GM10847 (cell line): ENCODE results near the gene INF2.

Experiments used
- POLR2A ChIP-seq: IDR thresholded peaks from 2 replicates; pipeline ENCODE4 v1.6.1; 2011; ENCODE audit not compliant: insufficient read length; ENCODE audit errors: extremely low read depth

INF2 gene

GRCh38 chr14:104730487-104730886, 41.1 kb downstream of the INF2 start:
- TF ChIP-seq POLR2A = no peak

DNA sequence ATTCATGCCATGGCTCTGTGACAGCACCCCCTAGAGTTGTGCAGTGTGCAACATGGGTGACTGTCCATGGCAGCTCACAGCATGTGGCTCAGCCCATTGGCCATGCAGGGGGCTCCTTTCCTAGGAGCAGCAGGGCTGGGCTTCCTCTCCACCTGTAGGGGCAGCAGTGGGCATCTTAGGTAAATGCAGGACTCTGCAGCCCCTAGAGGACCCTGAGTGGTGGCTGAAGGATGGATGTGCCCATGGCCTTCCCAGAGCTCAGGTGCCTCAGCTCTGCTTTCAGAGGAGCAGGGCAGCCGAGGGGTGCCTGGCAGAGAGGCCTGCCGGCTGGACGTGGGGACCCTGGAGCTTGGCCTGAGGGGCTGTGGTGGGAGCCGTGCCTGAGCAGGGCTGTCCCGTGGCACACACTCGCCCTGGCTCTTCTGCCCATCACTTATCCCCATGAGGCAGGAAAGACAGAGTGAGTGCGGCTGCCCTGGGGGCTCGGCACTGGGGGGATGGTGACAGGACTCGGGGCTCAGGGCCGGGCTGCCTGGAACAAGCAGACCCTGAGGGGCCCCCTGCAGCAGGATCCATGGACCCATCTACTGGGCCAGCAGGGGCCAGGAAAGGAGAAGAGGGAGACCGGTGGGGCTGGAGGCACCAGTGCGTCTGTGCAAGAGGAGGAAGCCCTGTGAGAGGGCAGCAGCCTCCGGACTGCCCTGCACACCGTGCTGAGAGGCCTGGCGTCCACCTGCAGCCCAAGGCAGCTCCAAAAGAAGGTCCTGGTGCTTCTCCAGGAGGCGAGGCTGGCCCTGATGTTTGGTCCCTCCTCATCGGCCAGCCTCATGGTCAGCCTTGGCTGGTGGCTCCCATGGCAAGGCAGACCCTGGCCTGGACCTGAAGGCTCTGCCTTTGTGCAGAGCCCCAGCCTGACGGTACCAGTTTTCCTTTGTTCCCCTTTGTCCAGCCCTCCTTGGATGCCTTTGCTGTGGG, 42.2 kb downstream of the INF2 start:
- no peak for TF ChIP-seq POLR2A

DNA sequence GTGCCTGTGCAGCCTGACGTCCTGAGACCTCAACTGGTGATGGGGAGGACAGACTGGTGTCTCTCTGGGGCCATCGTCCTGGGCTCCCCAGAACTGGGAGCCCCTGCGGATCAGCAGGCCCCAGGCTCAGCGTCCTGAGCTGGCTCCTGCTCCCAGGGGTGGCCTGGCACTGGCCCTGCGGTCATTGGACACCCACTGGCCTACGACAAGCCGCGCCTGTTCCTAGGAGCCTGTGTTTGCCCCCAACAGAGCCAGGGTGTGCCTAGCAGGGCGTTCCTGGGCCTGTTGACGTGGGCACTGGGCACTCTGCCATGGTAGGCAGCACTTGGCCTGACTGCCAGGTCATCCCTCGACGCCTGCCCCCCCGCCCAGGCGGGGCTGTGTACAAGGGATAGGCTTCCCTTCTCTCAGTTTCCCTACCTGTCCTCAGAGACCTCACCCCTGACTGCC, 43.0 kb downstream of the INF2 start:
- TF ChIP-seq POLR2A = no peak

DNA sequence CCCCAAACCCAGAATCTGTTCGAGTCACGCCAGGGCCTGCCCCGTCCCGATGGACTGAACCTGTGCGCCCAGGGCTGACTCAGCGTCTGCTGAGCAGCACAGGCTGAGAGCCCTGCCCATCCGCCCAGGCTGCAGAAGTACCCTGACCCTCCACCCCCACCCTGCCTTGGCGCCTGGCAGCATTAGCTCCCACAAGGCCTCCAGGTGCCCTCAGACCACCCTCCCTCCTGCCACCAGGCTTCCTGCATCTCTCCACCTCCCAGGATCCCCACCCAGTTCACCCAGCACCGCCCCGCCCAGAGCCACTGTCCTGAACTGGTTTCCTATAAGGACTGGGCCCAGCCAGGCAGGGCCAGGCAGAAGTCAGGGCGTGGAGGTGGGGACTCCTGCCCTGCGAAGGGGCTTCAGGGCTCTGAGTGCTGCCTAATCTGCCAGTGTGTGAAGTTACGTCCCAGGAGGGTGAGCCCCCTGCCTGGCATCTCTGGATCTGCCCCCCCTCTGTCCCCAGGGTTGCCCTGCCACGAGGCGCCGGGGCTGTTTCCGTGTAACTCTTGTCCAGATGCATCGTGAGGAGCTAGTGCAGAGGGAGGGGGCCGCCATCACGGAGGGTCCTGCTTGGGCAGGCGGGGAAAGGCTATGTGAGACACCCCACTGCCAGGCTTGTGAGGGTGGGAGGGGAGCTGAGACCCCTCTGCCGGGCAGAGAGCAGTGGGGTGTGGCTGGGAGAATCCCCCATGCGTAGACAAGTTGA, 43.7 kb downstream of the INF2 start:
- TF ChIP-seq POLR2A = no peak

GRCh38 chr14:104734051-104734587, 44.7 kb downstream of the INF2 start:
- no peak for TF ChIP-seq POLR2A

GRCh38 chr14:104734601-104734990, 45.2 kb downstream of the INF2 start:
- no peak for TF ChIP-seq POLR2A

DNA sequence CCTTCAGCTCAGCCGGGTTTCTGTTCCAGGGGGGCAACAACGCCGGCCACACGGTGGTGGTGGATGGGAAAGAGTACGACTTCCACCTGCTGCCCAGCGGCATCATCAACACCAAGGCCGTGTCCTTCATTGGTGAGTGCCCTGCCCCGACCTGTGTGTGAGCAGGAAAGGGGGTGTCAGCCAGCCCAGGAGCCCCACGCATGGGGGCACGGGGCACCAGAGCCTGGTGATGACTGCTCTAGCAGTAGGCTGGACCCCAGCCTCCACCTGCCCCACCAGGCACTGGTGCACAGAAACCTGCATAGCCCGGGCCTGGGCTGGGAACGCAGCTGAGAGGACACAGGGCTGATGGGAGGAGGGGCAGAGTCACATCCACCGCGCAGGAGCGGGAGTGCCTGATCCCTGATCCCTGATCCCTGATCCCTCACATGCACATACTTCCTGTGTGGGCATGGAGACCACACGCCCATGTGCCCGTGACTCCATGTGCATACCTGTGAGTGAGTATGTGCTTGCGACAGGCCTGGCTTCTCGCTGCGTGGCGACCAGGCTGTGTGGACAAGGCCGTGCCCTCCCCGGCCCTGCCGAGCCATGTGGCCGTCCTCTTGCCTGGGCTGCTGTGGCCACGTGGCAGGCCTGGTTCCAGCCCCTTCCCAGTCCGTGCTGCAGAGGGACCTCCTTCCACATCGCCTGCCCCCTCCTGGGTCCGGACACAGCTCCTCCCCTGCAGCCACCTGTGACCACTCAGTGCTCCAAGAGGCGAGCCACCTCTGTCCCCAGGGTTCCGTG, 45.8 kb downstream of the INF2 start:
- no peak for TF ChIP-seq POLR2A

GRCh38 chr14:104735830-104736642, 46.6 kb downstream of the INF2 start:
- no peak for TF ChIP-seq POLR2A

DNA sequence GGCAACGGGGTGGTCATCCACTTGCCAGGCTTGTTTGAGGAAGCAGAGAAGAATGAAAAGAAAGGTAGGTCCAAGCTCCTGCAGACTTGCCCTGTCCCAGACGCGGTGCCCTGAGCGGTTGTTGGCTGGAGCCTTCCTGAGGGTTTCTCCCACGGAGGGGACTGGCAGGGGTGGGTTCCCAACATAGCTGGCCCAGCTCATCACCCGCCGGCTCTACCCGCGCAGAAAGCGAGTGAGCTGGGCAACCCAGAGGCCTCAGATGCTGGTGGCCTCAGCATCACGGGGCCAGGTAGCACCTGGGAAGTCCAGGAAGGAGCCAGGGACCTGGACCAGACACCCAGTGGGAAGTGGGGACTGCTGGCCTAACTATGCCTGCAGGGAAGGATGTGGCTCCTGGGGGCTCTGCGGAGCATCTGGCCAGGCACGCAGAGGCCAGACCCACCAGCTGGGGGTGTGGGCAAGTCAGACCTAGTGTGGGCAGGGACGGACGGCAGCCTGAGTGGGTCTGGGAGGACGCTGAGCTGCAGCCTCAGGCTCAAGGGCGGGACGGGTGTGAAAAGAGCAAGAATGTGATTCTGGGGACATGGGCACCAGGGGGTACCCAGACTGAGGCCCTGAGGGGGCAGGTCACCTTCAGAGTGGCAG, 49.1 kb downstream of the INF2 start:
- no peak for TF ChIP-seq POLR2A

GRCh38 chr14:104739026-104739425, 49.6 kb downstream of the INF2 start:
- no peak for TF ChIP-seq POLR2A

GRCh38 chr14:104739546-104740516, 50.4 kb downstream of the INF2 start:
- no peak for TF ChIP-seq POLR2A

DNA sequence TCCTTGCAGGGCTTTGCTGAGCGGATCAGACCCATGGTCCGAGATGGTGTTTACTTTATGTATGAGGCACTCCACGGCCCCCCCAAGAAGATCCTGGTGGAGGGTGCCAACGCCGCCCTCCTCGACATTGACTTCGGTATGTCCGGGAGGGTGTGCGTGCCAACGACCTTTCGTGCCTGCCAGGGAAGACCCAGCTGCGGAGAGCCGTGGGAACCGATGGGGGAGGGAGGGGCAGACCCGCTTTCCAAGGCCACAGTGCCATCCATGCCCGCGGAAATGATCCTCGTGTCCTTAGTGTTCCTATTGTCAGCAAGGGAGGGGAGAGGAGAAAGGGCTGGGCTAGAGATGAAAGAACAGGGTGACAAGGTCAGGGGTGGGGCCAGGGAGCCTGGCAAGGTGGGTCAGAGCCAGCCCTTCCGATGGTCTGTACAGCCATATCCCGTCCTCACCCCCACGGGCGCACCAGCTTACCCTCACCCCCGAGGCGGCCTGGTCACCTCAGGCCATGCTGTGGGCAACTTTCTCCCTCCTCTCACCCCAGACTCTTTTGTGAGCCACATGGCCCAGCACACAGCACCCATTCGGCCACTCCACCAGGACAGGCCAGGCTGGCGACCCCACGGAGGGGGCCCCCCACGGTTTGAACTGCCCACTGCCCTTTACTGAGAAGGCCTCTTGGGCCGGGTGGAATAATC, 51.8 kb downstream of the INF2 start:
- TF ChIP-seq POLR2A = no peak
